ENCODE measurements around the gene PHC3.

PHC3 gene

DNA sequence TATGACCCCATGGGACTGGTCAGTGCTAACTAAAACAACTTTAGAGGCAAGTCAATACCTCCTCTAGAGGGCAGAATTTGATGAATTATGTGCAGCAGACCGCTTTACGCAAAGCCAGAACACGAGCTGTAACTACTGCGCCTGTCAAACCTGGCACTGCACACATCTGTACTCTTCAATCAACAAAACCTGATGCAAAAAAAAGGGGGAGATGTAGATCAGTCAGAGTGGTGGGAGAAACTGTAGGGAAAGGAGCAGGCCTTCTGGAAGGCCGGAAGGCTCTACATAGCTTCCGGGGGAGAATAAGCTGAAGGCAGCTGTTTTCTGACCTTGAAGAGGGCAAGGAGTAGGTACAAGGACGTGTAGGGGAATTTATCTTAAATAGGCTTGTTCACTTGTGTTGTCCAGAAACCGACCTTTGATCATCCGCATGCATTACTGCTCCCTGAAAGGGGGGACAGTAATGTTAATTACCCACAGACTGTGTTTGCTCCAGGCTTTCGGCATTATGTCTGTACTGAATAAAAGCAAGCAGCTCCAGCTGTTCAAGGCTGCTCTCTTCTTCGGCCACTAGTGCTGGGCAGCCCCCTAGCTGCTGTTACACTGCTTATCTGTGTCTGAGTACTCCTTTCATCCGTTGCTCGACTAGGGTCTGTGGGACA, 102.8 kb downstream of the PHC3 start:
- DNase-seq (ENCODE audit: low read depth in 2 of 2): no peak

DNA sequence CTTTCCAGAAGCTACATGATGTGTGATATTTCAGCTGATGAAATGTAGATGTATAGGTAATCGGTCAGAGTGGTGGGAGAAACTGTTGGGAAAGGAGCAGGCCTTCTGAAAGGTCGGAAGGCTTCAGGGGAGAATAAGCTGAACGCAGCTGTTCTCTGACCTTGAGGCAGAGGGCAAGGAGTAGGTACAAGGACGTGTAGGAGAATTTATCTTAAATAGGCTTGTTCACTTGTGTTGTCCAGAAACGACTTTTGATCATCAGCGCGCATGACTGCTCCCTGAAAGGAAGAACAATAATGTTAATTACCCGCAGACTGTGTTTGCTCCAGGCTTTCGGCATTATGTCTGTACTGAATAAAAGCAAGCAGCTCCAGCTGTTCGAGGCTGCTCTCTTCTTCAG, 104.2 kb downstream of the PHC3 start:
- DNase-seq (ENCODE audit: low read depth in 2 of 2): no peak

DNA sequence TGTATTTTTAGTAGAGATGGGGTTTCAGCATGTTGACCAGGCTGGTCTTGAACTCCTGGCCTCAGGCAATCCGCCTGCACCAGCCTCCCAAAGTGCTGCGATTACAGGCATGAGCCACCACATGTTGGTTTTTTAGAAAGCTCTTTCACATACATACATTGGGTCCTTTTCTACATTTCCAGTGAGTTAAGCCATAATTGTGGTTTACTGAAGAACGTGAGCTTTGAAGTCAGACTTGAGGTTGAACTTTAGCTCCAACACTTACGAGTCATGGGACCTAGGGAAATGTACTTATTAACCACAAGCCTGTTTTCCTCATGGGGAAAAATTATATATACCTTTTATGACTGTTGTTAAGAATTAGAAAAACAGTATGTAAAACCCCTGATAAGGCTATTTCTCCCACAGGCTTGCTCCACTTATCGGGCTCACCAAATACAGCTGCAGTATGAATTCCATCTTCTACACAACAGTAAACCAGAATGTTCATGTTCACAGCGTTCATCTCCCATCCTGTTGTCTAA, 104.8 kb downstream of the PHC3 start:
- DNase-seq (ENCODE audit: low read depth in 2 of 2): no peak

DNA sequence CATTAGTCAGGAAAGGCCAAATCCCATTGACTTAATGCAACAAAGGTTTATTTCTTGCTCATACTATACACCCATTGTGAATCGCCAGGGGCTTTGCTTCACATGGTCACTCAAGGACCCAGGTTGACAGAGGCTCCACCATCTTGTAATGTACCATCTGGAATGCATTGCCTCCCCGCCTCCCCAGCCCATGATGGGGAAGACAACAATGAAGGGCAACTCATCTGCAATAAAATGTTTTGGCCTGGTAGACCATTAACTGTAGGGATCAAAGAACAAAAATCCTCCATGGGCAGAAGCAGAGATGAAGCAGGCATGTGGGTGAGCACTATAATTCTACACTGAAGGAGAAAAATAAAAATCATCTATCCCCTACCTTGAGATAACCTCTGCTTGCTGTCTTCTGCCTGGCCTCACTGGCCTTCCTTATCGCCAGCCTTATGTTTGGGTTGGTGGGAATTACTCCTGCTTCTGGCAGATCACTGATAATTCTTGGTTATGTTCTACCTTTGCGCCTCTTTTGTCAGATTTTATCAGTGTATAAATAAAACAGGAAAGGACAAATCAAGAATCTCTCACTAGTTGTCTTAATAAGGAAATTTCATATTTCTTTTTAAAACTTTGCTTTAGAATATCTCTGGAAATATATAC, 106.0 kb downstream of the PHC3 start:
- DNase-seq (ENCODE audit: low read depth in 2 of 2): no peak

DNA sequence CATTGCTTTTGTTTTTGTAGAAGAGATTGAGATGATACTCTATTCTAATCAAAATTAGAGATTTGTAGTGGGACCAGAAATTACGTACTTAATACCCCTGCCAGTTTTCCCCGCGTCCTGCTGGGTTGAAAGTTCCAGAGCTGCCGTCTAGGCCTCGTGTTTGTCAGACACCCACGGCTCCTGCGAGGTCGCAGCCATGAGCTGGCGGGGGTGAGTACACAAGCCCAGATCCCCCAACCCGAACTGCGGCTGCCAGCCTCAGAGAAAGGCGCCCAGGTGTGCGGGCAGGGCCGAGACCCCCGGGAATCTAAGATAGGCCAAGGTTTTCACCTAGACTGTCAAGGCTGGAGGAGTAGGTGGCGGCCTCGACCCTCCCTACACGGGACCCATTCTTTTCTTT, 117.4 kb downstream of the PHC3 start:
- DNase-seq (ENCODE audit: low read depth in 2 of 2): no peak

DNA sequence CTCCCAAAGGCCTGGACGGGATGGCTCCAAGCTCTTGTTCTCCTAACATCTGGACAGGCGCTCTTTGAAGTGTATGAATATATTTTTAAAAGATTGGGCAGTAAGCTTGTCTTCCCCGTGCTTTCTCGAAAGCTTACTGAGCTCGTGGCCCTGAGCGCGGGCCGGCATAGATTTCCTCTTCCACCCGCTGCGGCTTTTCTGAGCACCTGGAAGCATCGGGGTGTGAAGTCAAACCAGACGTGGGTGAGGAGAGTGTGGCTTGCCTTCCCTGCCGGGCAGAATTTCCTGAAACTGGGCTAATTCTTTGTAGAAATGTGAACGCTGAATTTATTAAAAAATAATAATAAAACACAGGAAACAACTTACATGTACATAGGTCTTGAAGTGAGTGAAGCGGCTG, 117.8 kb downstream of the PHC3 start:
- no peak for DNase-seq (ENCODE audit: low read depth in 2 of 2)

DNA sequence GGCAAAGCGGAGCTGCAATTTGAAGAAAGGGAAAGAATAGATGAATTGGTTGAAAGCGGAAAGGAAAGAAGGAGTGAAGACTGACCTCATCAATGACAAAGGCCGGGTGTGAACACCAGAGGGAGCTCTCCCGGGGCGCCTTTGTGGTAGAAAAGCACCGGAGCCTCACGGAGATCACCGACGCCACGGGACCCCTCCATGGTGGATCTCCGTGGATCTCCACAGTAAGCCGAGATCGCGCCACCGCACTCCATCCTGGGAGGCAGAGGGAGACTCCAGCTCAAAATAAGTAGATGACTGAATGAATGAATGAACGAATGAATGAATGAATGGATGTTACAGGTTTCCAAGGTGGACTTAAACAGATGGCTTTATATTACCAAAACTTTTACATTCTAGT, 118.8 kb downstream of the PHC3 start:
- DNase-seq (ENCODE audit: low read depth in 2 of 2): no peak

DNA sequence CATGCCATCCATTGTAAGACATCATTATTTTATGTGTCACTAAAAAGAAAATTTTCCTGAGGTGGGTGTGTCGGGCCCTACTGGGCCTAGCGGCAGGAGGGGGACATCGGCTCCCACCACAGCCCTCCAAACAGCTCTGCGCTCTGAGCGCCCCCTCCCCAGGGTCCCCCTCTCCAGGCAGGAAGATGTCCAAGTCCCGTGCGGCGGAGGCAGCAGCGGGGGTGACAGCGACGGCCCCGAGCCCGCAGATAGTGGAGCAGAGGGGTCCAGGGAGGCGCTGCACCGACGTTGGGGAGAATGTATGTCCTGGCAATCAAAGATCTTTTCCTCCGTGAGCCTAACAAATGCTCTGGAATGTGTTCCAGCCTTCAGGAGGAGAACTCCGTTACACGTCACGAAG, 119.5 kb downstream of the PHC3 start:
- DNase-seq (ENCODE audit: low read depth in 2 of 2): no peak

DNA sequence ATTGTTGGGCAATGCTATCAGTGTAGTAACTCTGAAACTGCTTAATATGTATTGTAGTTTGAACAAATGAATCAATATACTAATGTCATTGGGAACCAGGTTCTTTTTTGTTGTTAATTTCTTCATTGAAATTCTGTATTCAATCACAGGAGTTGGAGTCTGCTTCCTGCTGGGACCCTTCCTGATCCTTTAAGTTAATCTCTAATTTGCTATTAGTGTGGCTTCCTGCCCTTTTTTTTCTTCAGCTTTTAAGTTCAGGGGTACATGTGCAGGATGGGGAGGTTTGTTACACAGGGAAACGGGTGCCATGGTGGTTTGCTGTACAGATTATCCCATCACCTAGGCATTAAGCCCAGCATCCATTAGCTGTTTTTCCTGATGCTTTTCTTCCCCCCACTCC, 122.1 kb downstream of the PHC3 start:
- no peak for DNase-seq (ENCODE audit: low read depth in 2 of 2)

DNA sequence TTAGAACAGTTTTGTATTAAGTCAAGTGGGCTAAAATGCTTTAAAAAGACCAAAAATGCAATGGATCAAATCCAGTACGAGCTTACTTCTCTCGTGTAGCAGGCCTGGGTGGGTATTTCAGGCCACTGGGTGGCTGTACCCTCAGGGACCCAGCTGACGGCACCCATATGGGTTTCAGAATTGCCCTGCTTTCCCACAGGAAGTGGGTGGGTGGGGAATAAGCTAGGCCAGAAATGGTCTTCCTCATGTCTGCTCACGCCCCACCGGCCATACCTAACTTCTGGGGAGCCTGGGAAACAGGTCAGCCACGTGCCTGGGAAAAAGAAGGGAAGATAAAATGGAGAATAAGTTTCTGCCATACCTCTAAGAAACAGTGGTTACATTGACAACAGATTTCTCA, 123.4 kb downstream of the PHC3 start:
- DNase-seq (ENCODE audit: low read depth in 2 of 2): no peak

DNA sequence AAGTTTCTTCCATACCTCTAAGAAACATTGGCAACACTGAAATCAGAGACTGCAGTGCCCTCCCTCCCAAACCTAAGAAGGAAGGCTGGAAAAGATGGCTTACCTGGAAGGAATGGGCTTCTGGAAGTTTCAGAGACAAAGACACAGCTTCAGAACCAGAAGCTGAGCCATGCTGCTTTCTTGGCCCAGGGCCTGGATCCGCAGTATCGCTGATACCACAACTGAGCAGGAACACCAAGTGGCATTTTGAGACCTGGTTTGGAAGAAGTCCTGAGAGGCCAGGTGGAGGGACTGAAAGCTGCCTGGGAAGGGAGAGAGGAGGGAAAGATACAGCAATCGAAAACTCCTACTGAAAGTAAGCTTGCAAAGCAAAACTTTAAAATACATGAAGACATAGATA, 124.0 kb downstream of the PHC3 start:
- no peak for DNase-seq (ENCODE audit: low read depth in 2 of 2)

DNA sequence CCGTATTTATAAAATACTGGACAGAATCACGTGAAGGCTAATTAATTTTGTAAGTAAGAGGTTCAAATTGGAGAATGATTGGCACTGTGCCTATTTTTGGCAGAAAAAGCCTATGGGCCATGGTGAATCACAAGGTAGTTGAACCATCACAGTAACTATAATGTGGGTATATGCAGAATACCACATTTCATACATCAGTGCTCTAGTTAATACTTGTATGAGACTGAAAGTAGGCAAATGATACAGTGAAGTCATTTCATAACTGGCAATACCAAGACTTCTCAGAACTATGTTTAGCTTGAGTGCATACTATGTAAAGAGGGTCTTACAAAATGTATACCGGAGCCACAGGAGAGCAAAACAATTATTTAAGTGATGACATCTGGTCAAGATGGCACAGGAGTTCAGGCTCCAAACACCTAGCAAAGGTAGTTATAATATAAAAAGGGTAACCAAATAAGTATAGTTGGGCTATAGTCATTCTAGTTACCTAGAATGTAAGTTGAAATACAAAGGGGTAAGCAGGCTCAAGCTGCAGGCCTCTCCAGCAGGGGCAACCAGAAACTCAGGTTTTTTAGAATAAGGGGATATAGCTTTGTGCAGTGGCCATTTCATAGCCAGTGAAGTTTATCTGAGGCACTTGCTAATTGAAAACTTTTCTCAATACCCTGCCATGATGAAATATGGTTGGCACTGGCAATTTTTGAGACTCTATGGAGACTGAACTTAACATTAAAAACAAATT, 124.7 kb downstream of the PHC3 start:
- DNase-seq (ENCODE audit: low read depth in 2 of 2): no peak

DNA sequence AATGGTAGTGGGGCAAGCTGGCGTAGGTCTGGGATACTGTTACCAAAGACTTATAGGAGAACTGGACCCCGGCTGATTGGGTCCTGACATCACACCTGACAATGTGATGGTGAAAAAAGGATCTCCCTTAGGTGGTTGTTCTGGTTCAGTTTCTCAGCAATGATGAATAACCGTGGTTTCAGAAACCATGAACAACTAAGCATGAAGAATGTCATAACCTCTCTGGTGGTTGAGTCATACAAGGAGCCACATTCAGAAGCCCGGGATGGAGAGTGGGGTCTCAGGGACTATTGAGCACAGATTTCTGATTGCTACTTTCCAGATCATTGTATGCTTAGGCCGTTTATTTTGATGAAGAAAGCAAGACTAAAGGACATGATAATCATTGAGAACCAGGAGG, 126.3 kb downstream of the PHC3 start:
- no peak for DNase-seq (ENCODE audit: low read depth in 2 of 2)

DNA sequence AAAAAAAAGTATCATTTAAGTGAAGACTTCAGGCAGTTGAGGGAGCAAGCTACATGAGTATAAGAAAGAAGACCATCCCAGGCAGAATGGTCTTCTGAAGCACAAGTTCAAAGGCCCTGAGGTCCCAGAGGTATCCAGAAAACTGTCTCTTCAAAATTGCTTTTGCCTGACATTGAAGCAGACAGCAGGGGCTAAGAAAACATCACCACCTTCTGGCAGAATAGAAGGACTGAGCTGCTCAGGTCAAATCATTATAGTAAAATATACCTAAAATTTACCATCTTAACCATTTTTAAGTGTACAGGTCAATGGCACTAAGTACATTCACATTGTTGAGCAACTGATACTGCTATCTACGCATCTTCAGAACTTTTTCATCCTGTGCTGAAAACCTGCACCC, 127.3 kb downstream of the PHC3 start:
- no peak for DNase-seq (ENCODE audit: low read depth in 2 of 2)

DNA sequence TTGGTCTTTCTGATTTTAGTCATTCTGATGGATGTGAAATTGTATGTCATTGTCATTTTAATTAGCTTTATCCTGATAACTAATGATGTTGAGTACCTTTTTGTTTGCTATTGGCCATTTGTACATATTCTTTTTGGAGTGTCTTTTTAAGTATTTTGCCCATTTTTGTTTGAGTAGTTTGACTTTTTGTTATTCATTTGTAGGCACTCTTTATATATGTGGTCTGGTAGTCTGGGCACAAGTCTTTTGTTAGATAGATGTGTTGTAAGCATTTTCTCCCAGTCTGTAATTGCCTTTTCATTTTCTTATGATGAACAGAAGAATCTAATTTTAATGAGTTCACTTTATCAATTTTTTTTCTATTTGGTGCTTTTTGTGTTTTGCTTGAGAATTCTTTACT, 129.1 kb downstream of the PHC3 start:
- no peak for DNase-seq (ENCODE audit: low read depth in 2 of 2)

DNA sequence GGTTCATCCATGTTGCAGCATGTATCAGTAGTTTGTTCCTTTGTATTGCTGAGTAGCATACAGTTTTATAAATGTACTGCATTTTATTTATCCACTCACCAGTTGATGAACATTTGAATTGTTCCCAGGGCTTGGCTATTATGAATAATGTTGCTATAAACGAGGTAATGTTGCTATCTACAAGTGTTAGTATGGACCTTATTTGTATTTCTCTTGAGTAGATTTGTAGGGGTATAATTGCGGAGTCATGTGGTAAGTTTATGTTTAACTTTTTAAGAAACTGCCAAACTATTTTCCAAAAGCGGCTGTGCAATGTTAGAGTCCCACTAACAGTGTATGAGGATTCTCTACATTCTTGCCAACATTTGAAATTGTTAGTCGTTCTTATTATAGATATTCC, 130.8 kb downstream of the PHC3 start:
- DNase-seq (ENCODE audit: low read depth in 2 of 2): no peak

DNA sequence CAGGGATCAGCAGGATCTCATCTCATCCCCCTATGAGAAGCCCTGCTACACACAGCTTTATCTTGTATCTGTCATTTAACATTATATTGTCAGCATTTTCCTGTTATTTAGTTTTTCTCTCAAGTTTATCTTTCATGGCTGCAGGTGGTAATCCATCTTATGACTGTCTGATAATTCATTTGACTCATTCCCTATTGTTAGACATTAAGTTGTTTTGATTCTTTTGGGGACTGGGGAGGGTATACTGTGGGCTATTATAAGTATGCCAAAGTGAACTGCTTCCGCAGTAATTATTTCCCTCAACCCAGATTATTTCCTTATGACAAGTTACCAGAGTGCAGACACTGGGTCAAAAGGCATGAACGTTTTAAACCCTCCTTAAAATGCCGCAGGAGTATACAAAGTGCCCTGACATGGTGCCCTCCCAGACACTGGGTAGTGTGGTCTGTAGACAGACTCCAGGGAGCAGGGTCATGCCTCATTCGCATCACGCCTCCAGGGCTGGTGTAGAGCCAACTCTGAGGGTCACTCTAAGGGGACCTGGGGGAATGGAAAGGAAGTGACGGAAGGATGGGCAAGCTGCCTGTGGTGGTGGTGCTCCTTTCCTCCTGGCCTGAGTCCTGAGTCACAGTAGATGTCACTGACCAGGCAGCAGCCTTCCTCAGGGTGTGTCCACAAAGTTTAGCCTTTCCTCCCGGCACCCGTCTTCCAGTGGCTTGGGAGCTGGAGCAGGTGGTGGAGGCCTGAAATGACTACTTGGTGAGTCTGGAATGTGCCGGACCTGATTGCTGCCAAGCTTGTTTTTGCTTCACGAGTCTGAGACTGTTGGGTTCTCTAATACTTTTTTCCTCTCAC, 132.2 kb downstream of the PHC3 start:
- DNase-seq (ENCODE audit: low read depth in 2 of 2): no peak

DNA sequence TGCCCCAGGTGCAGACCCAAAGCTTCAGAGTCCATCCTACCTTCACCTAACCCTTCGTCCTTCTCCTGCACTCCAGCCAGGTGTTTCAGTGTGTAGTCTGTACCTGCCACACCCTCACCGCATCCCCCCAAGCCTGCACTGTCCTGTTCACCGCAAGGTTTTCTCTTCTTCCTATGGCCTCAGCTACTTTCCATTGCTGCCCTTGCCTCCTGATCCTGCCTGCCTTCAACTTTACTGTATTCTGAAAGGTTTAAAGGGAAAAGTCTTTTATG, 134.5 kb downstream of the PHC3 start:
- no peak for DNase-seq (ENCODE audit: low read depth in 2 of 2)

DNA sequence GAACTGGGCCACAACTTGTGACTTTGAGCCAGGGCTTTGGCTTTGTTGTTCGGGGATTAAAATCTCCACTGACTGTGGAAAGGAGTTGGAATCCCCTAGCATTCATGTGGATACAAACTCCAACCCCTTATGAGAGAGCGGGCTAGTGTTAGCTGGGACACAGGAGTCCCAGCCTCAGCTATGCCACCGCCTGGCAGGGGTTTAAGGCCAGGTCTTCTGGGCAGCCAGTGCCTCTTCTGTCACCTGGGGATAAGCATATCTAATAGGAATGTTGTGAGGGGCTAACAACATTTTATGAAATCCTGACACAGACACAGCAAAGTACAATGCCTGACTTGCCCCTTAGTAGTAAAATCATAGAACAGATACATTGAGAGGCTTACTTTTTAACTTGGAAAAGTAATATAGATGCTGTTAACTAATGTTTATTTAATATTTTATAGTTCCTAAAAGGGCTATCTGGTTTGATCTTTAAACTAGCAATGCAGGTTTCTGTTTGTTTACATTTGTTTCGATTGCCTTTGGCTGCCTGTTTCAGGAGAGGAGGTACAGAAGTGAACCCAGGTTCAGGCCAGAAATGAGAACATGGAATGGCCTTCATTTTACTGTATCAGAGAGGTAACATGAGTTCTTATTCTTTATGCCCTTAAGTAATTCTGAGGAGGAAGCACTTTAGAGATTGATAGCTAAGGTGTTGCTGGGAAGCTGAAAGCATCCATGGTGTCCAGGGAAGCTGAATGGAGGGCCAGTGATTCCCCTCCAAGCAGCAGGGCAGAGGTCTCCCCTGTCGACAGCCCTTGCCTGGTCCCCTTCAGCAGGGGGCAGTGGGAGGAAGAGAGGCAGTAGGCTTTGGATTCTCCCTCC, 135.0 kb downstream of the PHC3 start:
- no peak for DNase-seq (ENCODE audit: low read depth in 2 of 2)

DNA sequence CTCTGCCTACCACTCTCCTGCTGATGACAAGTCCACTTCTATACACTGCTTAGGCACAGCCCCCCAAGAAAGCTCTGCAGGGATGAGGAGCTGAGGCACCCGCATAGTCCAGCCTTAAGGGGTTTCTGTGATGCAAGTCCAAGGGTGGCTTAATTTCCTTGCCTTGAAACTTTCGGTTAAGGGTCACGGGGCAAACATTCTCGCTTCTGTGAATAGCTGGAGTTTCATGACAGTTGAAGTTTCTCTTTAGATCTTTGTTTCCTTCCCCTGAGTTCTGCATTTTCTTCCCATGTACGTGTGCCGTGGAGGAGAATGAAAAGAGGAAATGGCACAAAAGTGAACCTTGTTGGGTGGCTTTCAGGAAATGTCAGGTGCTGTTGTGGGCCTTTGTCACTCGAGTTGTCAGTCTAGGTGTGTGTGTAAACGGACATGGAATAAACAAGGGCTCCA, 136.7 kb downstream of the PHC3 start:
- no peak for DNase-seq (ENCODE audit: low read depth in 2 of 2)

DNA sequence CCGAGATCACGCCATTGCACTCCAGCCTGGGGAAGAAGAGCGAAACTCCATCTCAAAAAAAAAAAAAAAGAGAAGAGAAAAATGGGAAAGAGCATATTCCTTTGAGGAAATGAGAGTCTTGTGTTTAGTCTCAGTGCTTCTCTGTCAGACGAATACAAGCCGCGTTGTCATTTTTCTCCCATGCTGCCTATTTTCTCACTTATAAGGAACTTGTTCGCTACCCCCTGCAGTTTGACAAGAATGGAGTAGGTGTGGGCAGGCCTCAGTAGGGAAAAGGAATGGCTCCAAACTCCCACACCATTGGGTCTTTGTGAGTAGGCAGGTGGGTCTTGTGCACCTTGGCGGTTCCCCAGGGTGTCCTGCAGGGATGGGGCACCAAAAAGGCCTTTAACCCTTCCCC, 137.3 kb downstream of the PHC3 start:
- DNase-seq (ENCODE audit: low read depth in 2 of 2): no peak
